PC-3 (cell line): Measurements from ENCODE around the gene RYR2. TPM values are rescaled to one million over a fixed set of nuclear protein-coding genes. Genes with fewer than 3 reads are reported as not detected.

Experiments used
- ATAC-seq: fragments of 200-7000 bp; cut with Tn5 transposase; 2 replicates; pipeline ENCODE4 v1.9.1; 2020; ENCODE audit warnings: mild to moderate bottlenecking, moderate library complexity
- BruUV-seq: library from RNA; stranded (reverse); fragments of 400-500 nt; replicated peaks from 2 replicates; lab custom pipeline; 2021; lab: Mats Ljungman, UMichigan
- CTCF ChIA-PET: fragments of 300-600 bp; sonication (Branson Sonifier 250); formaldehyde crosslinking; loops from one replicate; lab custom pipeline; 2022; ENCODE audit warnings: antibody characterized with exemption; lab: Charles Lee
- POLR2A ChIA-PET: fragments of 300-600 bp; sonication (Branson Sonifier 250); formaldehyde crosslinking; loops from one replicate; lab custom pipeline; 2022; ENCODE audit warnings: antibody characterized with exemption; ENCODE audit not compliant: unreplicated experiment; lab: Charles Lee
- DNase-seq: peaks from one replicate; pipeline ENCODE4 v3.0.0-alpha.2; 2015
- H2AFZ ChIP-seq: fragments of 300-600 bp; sonication (generic); 2 replicates; pipeline ENCODE4 v1.6.0; 2016; ENCODE audit warnings: antibody characterized with exemption, low read length
- H3F3A ChIP-seq: fragments of 300-600 bp; sonication (generic); one replicate; pipeline ENCODE4 v1.6.0; 2017; ENCODE audit warnings: antibody characterized with exemption, low read length, control low read depth, mild to moderate bottlenecking; ENCODE audit not compliant: unreplicated experiment
- H3K27ac ChIP-seq: fragments of 300-600 bp; sonication (generic); 2 replicates; pipeline ENCODE4 v1.5.1; 2016; ENCODE audit warnings: mild to moderate bottlenecking, low read length
- H3K27me3 ChIP-seq: fragments of 300-600 bp; sonication (generic); 2 replicates; pipeline ENCODE4 v1.6.1; 2016; ENCODE audit warnings: low read length, mixed read lengths
- H3K36me3 ChIP-seq: fragments of 300-600 bp; sonication (generic); 2 replicates; pipeline ENCODE4 v1.6.1; 2016; ENCODE audit warnings: low read depth, mixed run types, low read length, mixed read lengths
- H3K4me1 ChIP-seq: fragments of 300-600 bp; sonication (generic); 2 replicates; pipeline ENCODE4 v1.5.1; 2016; ENCODE audit warnings: low read length; ENCODE audit not compliant: insufficient read depth
- H3K4me2 ChIP-seq: fragments of 300-600 bp; sonication (generic); 2 replicates; pipeline ENCODE4 v1.6.0; 2016; ENCODE audit warnings: low read length
- H3K4me3 ChIP-seq: fragments of 300-600 bp; sonication (generic); 2 replicates; pipeline ENCODE4 v1.5.1; 2016; ENCODE audit warnings: mild to moderate bottlenecking, low read length, mixed read lengths
- H3K79me2 ChIP-seq: fragments of 300-600 bp; sonication (generic); 2 replicates; pipeline ENCODE4 v1.6.1; 2017; ENCODE audit warnings: low read length, mixed read lengths
- H3K9ac ChIP-seq: fragments of 300-600 bp; sonication (generic); 2 replicates; pipeline ENCODE4 v1.6.0; 2016; ENCODE audit warnings: mild to moderate bottlenecking, low read length
- H3K9me2 ChIP-seq: fragments of 300-600 bp; sonication (generic); replicated peaks from 2 replicates; pipeline ENCODE4 v1.6.1; 2016; ENCODE audit warnings: mixed run types, low read length, mixed read lengths
- H3K9me3 ChIP-seq: fragments of 300-600 bp; sonication (generic); 2 replicates; pipeline ENCODE4 v1.6.1; 2016; ENCODE audit warnings: low read length, mixed read lengths
- H4K20me1 ChIP-seq: fragments of 300-600 bp; sonication (generic); 2 replicates; pipeline ENCODE4 v1.6.1; 2016; ENCODE audit warnings: low read length, mixed read lengths
- CTCF ChIP-seq: fragments of 300-600 bp; sonication (generic); conservative IDR thresholded peaks from 2 replicates; pipeline ENCODE4 v1.5.1; 2017; ENCODE audit warnings: antibody characterized with exemption, low read depth, mild to moderate bottlenecking, low read length
- EZH2 ChIP-seq: fragments of 300-600 bp; sonication (generic); IDR thresholded peaks from one replicate; pipeline ENCODE4 v1.6.1; 2017; ENCODE audit warnings: antibody characterized with exemption, mild to moderate bottlenecking, low read length; ENCODE audit not compliant: unreplicated experiment
- EZH2phosphoT487 ChIP-seq: fragments of 300-600 bp; sonication (generic); IDR thresholded peaks from 2 replicates; pipeline ENCODE4 v1.6.1; 2018; ENCODE audit warnings: mild to moderate bottlenecking, antibody characterized with exemption, low read length, borderline replicate concordance
- intact Hi-C: fragments of 100-400 bp; cut with micrococcal nuclease; formaldehyde crosslinking; loops from 2 replicates; pipeline ENCODE4 v1.9.0; 2023
- total RNA-seq: library from RNA; depleted of rRNA; stranded (reverse); fragments of >200 nt; gene quantifications from 2 replicates; pipeline ENCODE4 v1.2.3, GENCODE V29; 2014

The RYR2 gene
- total RNA-seq, 1 experiment from 2014 or later: not detected

- CTCF ChIA-PET: interaction anchor here (0.6 kb wide), 1 partner anchor 1585 kb away, joined by 3 read pairs; no protein-coding TSS in a partner anchor
- POLR2A ChIA-PET: no interaction called here
- Histone ChIP-seq H3K4me1 (peaks cover 42% of the 10 kb centered on the region), H3K9me2 (no peaks in the 10 kb centered on the region), H3K9me3 (no peaks in the 10 kb centered on the region), H4K20me1 (no peaks in the 10 kb centered on the region), H3F3A (no peaks in the 10 kb centered on the region), H3K27me3 (no peaks in the 10 kb centered on the region), H3K4me2 (peak overlapping the region; percentile 65), H3K27ac (peak overlapping the region; percentile 40), H2AFZ (0 out of 2 replicates have a peak overlapping the region, but pooled peaks have one; percentile 37), H3K9ac (no peak overlapping the region), H3K36me3 (no peaks in the 10 kb centered on the region), H3K4me3 (no peak overlapping the region), H3K79me2 (no peaks in the 10 kb centered on the region)
- ATAC-seq (peak; percentile 68), DNase-seq (peak; percentile 63)
- TF ChIP-seq EZH2 (no peak), CTCF (no peak), EZH2phosphoT487 (no peak)
- no TSS peak for BruUV-seq
- intact Hi-C loops: loop anchor here (10.0 kb wide), 1 partner anchor 250 kb away; no protein-coding TSS in a partner anchor
These were observed 833.3 kb downstream of the RYR2 start for GRCh38 chr1:237875291-237875690.

- H3K4me2 ChIP-seq: no peak overlapping the region
- ATAC-seq (no peak), DNase-seq (no peak)
- TF ChIP-seq CTCF: no peak
- no peak for TF ChIP-seq EZH2
- TF ChIP-seq EZH2phosphoT487: no peak
- no peak overlapping the region for H3K4me3 ChIP-seq
- no peaks in the 10 kb centered on the region for H3K27me3 ChIP-seq
- CTCF ChIA-PET: no interaction called here
- H3K4me1 ChIP-seq: peaks cover 41% of the 10 kb centered on the region
- no peak overlapping the region for H3K9ac ChIP-seq
- no peaks in the 10 kb centered on the region for H3K9me3 ChIP-seq
- H3K9me2 ChIP-seq: no peaks in the 10 kb centered on the region
- POLR2A ChIA-PET: no interaction called here
- no peaks in the 10 kb centered on the region for H3K36me3 ChIP-seq
- intact Hi-C loops: loop anchor here (10.0 kb wide), 1 partner anchor 247 kb away; no protein-coding TSS in a partner anchor
- H3K27ac ChIP-seq: no peak overlapping the region
- no peaks in the 10 kb centered on the region for H3F3A ChIP-seq
- no TSS peak for BruUV-seq
- no peaks in the 10 kb centered on the region for H3K79me2 ChIP-seq
- no peaks in the 10 kb centered on the region for H4K20me1 ChIP-seq
- no peak overlapping the region for H2AFZ ChIP-seq
These were observed 835.6 kb downstream of the RYR2 start for GRCh38 chr1:237877631-237878030.

GRCh38 chr1:237878406-237878805 is 836.4 kb downstream of the RYR2 start:
- intact Hi-C loops: loop anchor here (10.0 kb wide), 1 partner anchor 246 kb away; no protein-coding TSS in a partner anchor
- no peak for DNase-seq
- CTCF ChIA-PET: no interaction called here

More at GRCh38 chr1:237878406-237878805, 836.4 kb downstream of the RYR2 start:
- Histone ChIP-seq H2AFZ (no peak overlapping the region), H3K36me3 (no peaks in the 10 kb centered on the region), H3K27me3 (no peaks in the 10 kb centered on the region), H3F3A (no peaks in the 10 kb centered on the region), H3K4me1 (peaks cover 33% of the 10 kb centered on the region), H3K27ac (no peak overlapping the region), H4K20me1 (no peaks in the 10 kb centered on the region), H3K9me2 (no peaks in the 10 kb centered on the region), H3K9me3 (no peaks in the 10 kb centered on the region), H3K4me3 (no peak overlapping the region), H3K79me2 (no peaks in the 10 kb centered on the region), H3K4me2 (no peak overlapping the region), H3K9ac (no peak overlapping the region)
- no TSS peak for BruUV-seq
- POLR2A ChIA-PET: no interaction called here
- no peak for ATAC-seq
- no peak for TF ChIP-seq CTCF
- no peak for TF ChIP-seq EZH2phosphoT487
- no peak for TF ChIP-seq EZH2
